C4-2B (cell line): ENCODE results near the gene IRS4.

Experiments used
- H3K27ac ChIP-seq: fragments of 450-650 bp; 2 replicates; pipeline ENCODE4 v1.5.1; 2017
- CTCF ChIP-seq: fragments of 450-650 bp; conservative IDR thresholded peaks from 2 replicates; pipeline ENCODE4 v1.5.1; 2017; ENCODE audit warnings: mild to moderate bottlenecking
- ZFX ChIP-seq: fragments of 450-650 bp; IDR thresholded peaks from 2 replicates; pipeline ENCODE4 v1.6.1; 2017

Gene IRS4

GRCh38 chrX:108704839-108705238, 31.5 kb downstream of the IRS4 start:
- H3K27ac ChIP-seq = peak overlapping the region; percentile 55
- no peak for TF ChIP-seq CTCF
- no peak for TF ChIP-seq ZFX

- H3K27ac ChIP-seq = no peak overlapping the region
- TF ChIP-seq ZFX (no peak), CTCF (no peak)
These were observed 33.8 kb downstream of the IRS4 start for GRCh38 chrX:108702530-108702929.

DNA sequence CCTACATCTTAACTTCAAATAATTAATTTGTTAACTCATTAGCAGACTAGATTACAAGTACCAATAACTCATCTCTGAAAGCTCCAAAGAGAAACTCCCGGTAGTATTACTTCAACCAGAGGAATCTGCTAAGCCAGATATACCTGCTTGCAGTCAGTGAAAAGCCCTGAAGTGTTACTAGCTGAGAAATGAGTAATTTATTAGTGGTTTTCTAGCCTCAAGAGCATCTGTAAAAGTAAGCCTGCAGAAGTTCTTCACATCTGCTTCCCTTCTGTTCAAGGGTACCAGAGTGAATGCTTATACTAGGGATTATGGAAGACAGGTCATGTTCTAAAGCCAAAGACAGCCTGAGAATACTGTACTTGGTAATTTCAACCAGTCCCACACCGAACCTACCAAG, 34.7 kb downstream of the IRS4 start:
- no peak for TF ChIP-seq CTCF
- no peak for TF ChIP-seq ZFX
- no peak overlapping the region for H3K27ac ChIP-seq

DNA sequence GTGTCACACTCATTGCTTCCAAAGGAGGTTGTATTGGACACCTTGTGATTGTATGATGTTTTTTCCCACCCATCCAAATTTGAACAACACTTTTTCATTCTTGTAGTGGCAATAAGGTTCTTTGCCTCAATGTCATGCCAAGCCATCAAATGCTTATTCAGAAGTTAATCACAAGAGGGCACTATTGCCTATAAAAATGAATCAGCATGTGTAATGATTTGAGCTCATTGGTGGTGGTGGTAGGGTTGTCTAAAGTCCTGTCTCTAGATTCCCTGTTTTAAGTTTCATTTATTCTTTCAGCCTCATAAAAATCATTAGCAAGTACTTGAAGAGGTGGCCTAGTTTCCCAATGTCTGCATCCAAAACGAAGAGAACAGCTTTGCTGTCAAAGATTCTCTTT, 37.0 kb downstream of the IRS4 start:
- TF ChIP-seq CTCF = peak; percentile 52
- TF ChIP-seq ZFX = no peak
- H3K27ac ChIP-seq = no peak overlapping the region

DNA sequence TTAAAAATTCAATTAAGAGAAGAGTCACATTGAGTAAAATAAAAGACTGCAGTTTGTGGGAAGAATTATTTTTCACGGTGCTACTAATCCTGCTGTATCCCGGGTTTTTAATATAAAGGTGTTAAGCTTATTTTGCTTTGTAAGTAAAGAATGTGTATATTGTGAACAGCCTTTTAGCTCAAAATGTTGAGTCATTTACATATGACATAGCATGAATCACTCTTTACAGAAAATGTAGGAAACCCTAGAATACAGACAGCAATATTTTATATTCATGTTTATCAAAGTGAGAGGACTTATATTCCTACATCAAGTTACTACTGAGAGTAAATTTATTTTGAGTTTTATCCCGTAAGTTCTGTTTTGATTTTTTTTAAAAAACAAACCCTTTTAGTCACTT, 39.7 kb downstream of the IRS4 start:
- no peak overlapping the region for H3K27ac ChIP-seq
- TF ChIP-seq ZFX = no peak
- no peak for TF ChIP-seq CTCF
